Sigmoid colon (tissue), 3 donors: ENCODE results near the gene CNTN5.

Experiments
- CTCF ChIP-seq, 4 experiments: fragments of 450-650 bp in 3 of 4; fragments of 200-600 bp in 1 of 4; IDR thresholded peaks; one replicate each; pipeline ENCODE4 v1.5.1; 2016 to 2019; ENCODE audit warnings: antibody characterized with exemption in 4 of 4, mild to moderate bottlenecking in 3 of 4, moderate library complexity in 2 of 4
- POLR2A ChIP-seq, 2 donors: fragments of 450-650 bp; IDR thresholded peaks; one replicate each; pipeline ENCODE4 v1.6.1; 2016; ENCODE audit warnings: antibody characterized with exemption in 2 of 2, mild to moderate bottlenecking in 2 of 2, moderate library complexity in 2 of 2

- no peak for TF ChIP-seq POLR2A (IDR thresholded peaks at IDR 0.05)
- TF ChIP-seq CTCF (IDR thresholded peaks at IDR 0.05): no peak
Measured at GRCh38 chr11:99208813-99209212, 188.1 kb downstream of the CNTN5 start.
